Stomach (tissue), 4 donors: Measurements from ENCODE around the gene SH3BP4.

Experiments used
- EP300 ChIP-seq: sonication (generic); formaldehyde crosslinking; IDR thresholded peaks from one replicate; pipeline ENCODE4 v1.6.1; 2017; ENCODE audit warnings: antibody characterized with exemption
- POLR2A ChIP-seq, 4 donors: fragments of 450-650 bp; IDR thresholded peaks; one replicate each; pipeline ENCODE4 v1.6.1; 2016; ENCODE audit warnings: antibody characterized with exemption in 4 of 4, control low read depth in 2 of 4, mild to moderate bottlenecking in 1 of 4, moderate library complexity in 1 of 4

- TF ChIP-seq EP300: no peak
- TF ChIP-seq POLR2A (IDR thresholded peaks at IDR 0.05): no peak
Observed at GRCh38 chr2:235092433-235093223, 140.8 kb downstream of the SH3BP4 start.
